ENCODE data around the gene TUBA3D. TPM values are rescaled to one million over a fixed set of nuclear protein-coding genes. Genes with fewer than 3 reads are reported as not detected.
"Not testable (repeated sequence)": the region's sequence is repeated elsewhere in the genome, so short reads cannot be mapped to it uniquely, and the experiment has no call there.

The TUBA3D gene
- total and polyA plus RNA-seq, 2 of the 13 experiments (the other 11 are each of a cell fraction or from before 2014, with no cell fraction given): not detected

DNA sequence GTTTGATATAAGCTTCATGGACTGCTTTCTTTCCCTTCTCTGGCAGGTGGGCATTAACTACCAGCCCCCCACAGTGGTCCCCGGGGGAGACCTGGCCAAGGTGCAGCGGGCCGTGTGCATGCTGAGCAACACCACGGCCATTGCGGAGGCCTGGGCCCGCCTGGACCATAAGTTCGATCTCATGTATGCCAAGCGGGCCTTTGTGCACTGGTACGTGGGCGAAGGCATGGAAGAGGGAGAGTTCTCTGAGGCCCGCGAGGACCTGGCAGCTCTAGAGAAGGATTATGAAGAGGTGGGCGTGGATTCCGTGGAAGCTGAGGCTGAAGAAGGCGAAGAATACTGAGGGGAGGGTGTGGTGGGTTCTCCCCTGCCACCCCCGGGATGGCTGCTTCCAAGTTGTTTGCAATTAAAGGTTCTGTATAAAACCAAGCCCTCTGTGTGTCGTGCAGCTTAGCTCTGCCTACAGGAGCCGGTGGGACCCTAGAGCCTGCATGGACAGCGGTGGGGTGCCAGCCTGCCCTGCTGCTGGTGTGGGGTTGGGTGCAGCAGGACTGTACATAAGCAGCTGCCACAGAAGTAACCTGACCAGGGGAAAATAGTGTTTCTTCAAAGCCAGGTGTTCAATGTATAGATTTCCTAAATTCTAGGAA is 6.7 kb downstream of the TUBA3D start:
- not testable (repeated sequence) for H3K36me3 ChIP-seq (replicated peaks in 1 of 2; ENCODE audit: control insufficient read depth in 1 of 2, insufficient read depth in 2 of 2, low read length in 2 of 2); H3K79me2 ChIP-seq (ENCODE audit: insufficient read depth, low read length)

GRCh38 chr2:131483981-131484820 is 8.3 kb downstream of the TUBA3D start:
- DNase-seq (ENCODE audit: low spot score); H3K27ac ChIP-seq (ENCODE audit: extremely low read length, insufficient read depth, low read length); H3K4me2 ChIP-seq (ENCODE audit: low read depth, low read length); POLR2A ChIA-PET; H3K9ac ChIP-seq (ENCODE audit: insufficient read depth, low read depth, low read length); intact Hi-C loops (cut with micrococcal nuclease; ENCODE audit: unreplicated experiment); CTCF ChIA-PET (ENCODE audit: low intra/inter-chr PET ratio, low total read pairs); H2AFZ ChIP-seq (ENCODE audit: low read length); H3K79me2 ChIP-seq (ENCODE audit: insufficient read depth, low read length); BruUV-seq (replicated peaks); H3K9me3 ChIP-seq (ENCODE audit: low read length); ATAC-seq; H3K4me3 ChIP-seq (replicated peaks in 1 of 3; ENCODE audit: insufficient read depth in 1 of 3, low read depth in 2 of 3, low read length in 3 of 3); H4K20me1 ChIP-seq (ENCODE audit: insufficient read depth, low read length); H3K27me3 ChIP-seq (ENCODE audit: control insufficient read depth in 1 of 2, insufficient read depth in 2 of 2, low read length in 2 of 2); FAIRE-seq: not testable (repeated sequence)
- Histone ChIP-seq H3K4me1 (ENCODE audit: insufficient read depth, low read length) (peaks cover 19% of the 10 kb centered on the region), H3K36me3 (replicated peaks in 1 of 2; ENCODE audit: control insufficient read depth in 1 of 2, insufficient read depth in 2 of 2, low read length in 2 of 2) (peaks cover 3 to 15% of the 10 kb centered on the region in 2 experiments; a peak in 3 of 5 replicates)
- in situ Hi-C loops (cut with HindIII; ENCODE audit: extremely low pct_ligation_motif_present, low pct_unique_long_range_greater_than_20kb): loop anchor here (25.0 kb wide), 1 partner anchor 1297 kb away; the partner anchor contains the start of genes MZT2B, SMPD4 and TUBA3E
- WGBS (ENCODE audit: low lambda C conversion rate): 97% methylated on average over 24 of the region's 24 CpGs

More for the DNA sequence above, 6.7 kb downstream of the TUBA3D start:
- BruUV-seq (replicated peaks); H3K4me2 ChIP-seq (ENCODE audit: low read depth, low read length); FAIRE-seq; DNase-seq (ENCODE audit: low spot score); H3K27me3 ChIP-seq (ENCODE audit: control insufficient read depth in 1 of 2, insufficient read depth in 2 of 2, low read length in 2 of 2); CTCF ChIA-PET (ENCODE audit: low intra/inter-chr PET ratio, low total read pairs); H3K4me1 ChIP-seq (ENCODE audit: insufficient read depth, low read length); POLR2A ChIA-PET; intact Hi-C loops (cut with micrococcal nuclease; ENCODE audit: unreplicated experiment); H3K4me3 ChIP-seq (replicated peaks in 1 of 3; ENCODE audit: insufficient read depth in 1 of 3, low read depth in 2 of 3, low read length in 3 of 3); ATAC-seq; H4K20me1 ChIP-seq (ENCODE audit: insufficient read depth, low read length); H3K9ac ChIP-seq (ENCODE audit: insufficient read depth, low read depth, low read length); H3K27ac ChIP-seq (ENCODE audit: extremely low read length, insufficient read depth, low read length); H3K9me3 ChIP-seq (ENCODE audit: low read length); H2AFZ ChIP-seq (ENCODE audit: low read length): not testable (repeated sequence)
- in situ Hi-C loops (cut with HindIII; ENCODE audit: extremely low pct_ligation_motif_present, low pct_unique_long_range_greater_than_20kb): loop anchor here (25.0 kb wide), 1 partner anchor 1295 kb away; the partner anchor contains the start of genes MZT2B, SMPD4 and TUBA3E
- 96% methylated on average over 19 of the region's 19 CpGs for WGBS (ENCODE audit: low lambda C conversion rate)

Data from HepG2 (cell line).